ENCODE data around the gene SRGAP3.
A peak's percentile ranks its signal among the peaks of the same experiment; 100 is the strongest.

DNA sequence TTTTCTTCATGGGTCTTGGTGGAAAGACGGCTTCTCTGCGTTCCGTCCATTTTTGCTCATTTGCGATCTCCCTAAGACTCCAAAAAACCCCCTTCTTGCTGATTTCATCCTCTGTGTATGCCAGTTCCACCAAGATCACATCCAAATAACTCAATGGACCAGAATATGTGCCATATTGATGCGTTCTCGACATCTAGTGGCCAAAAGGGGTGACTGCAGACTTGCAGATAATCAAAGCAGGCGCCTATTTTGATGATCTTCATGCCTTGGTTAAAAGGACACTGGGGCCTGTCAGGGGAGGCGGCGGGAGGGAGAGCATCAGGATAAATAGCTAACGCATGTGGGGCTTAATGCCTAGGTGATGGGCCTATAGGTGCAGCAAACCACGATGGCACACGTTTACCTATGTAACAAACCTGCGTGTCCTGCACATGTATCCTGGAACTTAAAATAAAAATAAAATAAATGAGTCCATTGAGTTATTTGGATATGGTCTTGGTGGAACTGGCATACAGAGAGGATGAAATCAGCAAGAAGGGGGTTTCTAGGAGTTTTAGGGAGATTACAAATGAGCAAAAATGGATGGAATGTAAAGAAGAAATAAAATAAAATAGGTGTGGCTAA lies 182.0 kb downstream of the SRGAP3 start:
- TF ChIP-seq POLR2A (IDR thresholded peaks at IDR 0.05) (no peak), EP300 (IDR thresholded peaks at IDR 0.05; ENCODE audit: low read depth) (no peak), POLR2AphosphoS5 (IDR thresholded peaks at IDR 0.05) (no peak)
- TF ChIP-seq, protein P1, sequence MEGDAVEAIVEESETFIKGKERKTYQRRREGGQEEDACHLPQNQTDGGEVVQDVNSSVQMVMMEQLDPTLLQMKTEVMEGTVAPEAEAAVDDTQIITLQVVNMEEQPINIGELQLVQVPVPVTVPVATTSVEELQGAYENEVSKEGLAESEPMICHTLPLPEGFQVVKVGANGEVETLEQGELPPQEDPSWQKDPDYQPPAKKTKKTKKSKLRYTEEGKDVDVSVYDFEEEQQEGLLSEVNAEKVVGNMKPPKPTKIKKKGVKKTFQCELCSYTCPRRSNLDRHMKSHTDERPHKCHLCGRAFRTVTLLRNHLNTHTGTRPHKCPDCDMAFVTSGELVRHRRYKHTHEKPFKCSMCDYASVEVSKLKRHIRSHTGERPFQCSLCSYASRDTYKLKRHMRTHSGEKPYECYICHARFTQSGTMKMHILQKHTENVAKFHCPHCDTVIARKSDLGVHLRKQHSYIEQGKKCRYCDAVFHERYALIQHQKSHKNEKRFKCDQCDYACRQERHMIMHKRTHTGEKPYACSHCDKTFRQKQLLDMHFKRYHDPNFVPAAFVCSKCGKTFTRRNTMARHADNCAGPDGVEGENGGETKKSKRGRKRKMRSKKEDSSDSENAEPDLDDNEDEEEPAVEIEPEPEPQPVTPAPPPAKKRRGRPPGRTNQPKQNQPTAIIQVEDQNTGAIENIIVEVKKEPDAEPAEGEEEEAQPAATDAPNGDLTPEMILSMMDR (IDR thresholded peaks at IDR 0.05) = peak; percentile 86 to 93 (median 90)
